ENCODE results near the gene PRTN3. TPM values are rescaled to one million over a fixed set of nuclear protein-coding genes. Genes with fewer than 3 reads are reported as not detected.

Gene PRTN3
- total RNA-seq, 1 donor from 2014 or later, result not detected

GRCh38 chr19:892243-892893 lies 51.6 kb downstream of the PRTN3 start:
- H3K9me3 ChIP-seq, result no peaks in the 10 kb centered on the region
- DNase-seq (no peak), ATAC-seq (peak; percentile 14 to 18)
- H3K27ac ChIP-seq, result peak overlapping the region; percentile 94
- peak overlapping the region; percentile 81 for H3K4me3 ChIP-seq
- TF ChIP-seq CTCF (IDR thresholded peaks at IDR 0.05), result no peak
- no peaks in the 10 kb centered on the region for H3K27me3 ChIP-seq (ENCODE audit: low read depth)
- peaks cover 41% of the 10 kb centered on the region for H3K36me3 ChIP-seq
- peaks cover 12% of the 10 kb centered on the region for H3K4me1 ChIP-seq
- intact Hi-C loops (cut with DNase I), result no loop called here

GRCh38 chr19:892894-893689 lies 52.3 kb downstream of the PRTN3 start, which contains the start of the genes MED16 and RNU6-9:
TSS of gene MED16 (minus strand) at chr19:893187. CDS start at chr19:891131, 2,056 bp downstream.
TSS of gene RNU6-9 (plus strand) at chr19:893484.
- no peaks in the 10 kb centered on the region for H3K27me3 ChIP-seq (ENCODE audit: low read depth)
- intact Hi-C loops (cut with DNase I), result no loop called here
- H3K27ac ChIP-seq, result peak within 1 kb of the TSS; percentile 94
- DNase-seq (peak; percentile 95), ATAC-seq (peak; percentile 95 to 96)
- peaks cover 12% of the 10 kb centered on the region for H3K4me1 ChIP-seq
- H3K4me3 ChIP-seq, result peak within 1 kb of the TSS; percentile 81
- TF ChIP-seq CTCF (IDR thresholded peaks at IDR 0.05), result no peak
- H3K9me3 ChIP-seq, result no peaks in the 10 kb centered on the region
- peaks cover 39% of the 10 kb centered on the region for H3K36me3 ChIP-seq

- intact Hi-C loops (cut with DNase I), result no loop called here
- peaks cover 12% of the 10 kb centered on the region for H3K4me1 ChIP-seq
- no peaks in the 10 kb centered on the region for H3K9me3 ChIP-seq
- H3K27me3 ChIP-seq (ENCODE audit: low read depth), result no peaks in the 10 kb centered on the region
- ATAC-seq, result no peak
- no peak overlapping the region for H3K27ac ChIP-seq
- H3K36me3 ChIP-seq, result peaks cover 34% of the 10 kb centered on the region
- TF ChIP-seq CTCF (IDR thresholded peaks at IDR 0.05), result no peak
- no peak for DNase-seq
- H3K4me3 ChIP-seq, result no peak overlapping the region
These were observed 55.6 kb downstream of the PRTN3 start for GRCh38 chr19:896434-896833.

GRCh38 chr19:896999-897398 lies 56.2 kb downstream of the PRTN3 start:
- Histone ChIP-seq H3K4me1 (peaks cover 9% of the 10 kb centered on the region), H3K4me3 (no peak overlapping the region), H3K27ac (no peak overlapping the region), H3K36me3 (peaks cover 40% of the 10 kb centered on the region), H3K9me3 (no peaks in the 10 kb centered on the region), H3K27me3 (ENCODE audit: low read depth) (no peaks in the 10 kb centered on the region)
- ATAC-seq (no peak), DNase-seq (no peak)
- intact Hi-C loops (cut with DNase I), result no loop called here
- no peak for TF ChIP-seq CTCF (IDR thresholded peaks at IDR 0.05)

- peaks cover 42% of the 10 kb centered on the region for H3K36me3 ChIP-seq
- H3K27ac ChIP-seq, result no peak overlapping the region
- no peak for TF ChIP-seq CTCF (IDR thresholded peaks at IDR 0.05)
- ATAC-seq (no peak), DNase-seq (no peak)
- intact Hi-C loops (cut with DNase I), result no loop called here
- no peaks in the 10 kb centered on the region for H3K27me3 ChIP-seq (ENCODE audit: low read depth)
- peaks cover 6% of the 10 kb centered on the region for H3K4me1 ChIP-seq
- H3K4me3 ChIP-seq, result no peak overlapping the region
- H3K9me3 ChIP-seq, result no peaks in the 10 kb centered on the region
These were observed 56.7 kb downstream of the PRTN3 start for GRCh38 chr19:897442-898039.

Small RNA genes within 50 kb of the gene (microRNA-seq; reads per million reads assigned to microRNA genes)
- gene MIR3187 (ENCODE audit: borderline number of aligned reads) (3.0 reads per million), gene MIR4745 (ENCODE audit: borderline number of aligned reads) (1.5 reads per million)

Other genes with a start within 250 kb of the PRTN3 start
- 42.5 TPM for gene POLRMT, start 207.5 kb upstream of the PRTN3 start, total RNA-seq
- 0.65 TPM for gene FGF22, start 201.1 kb upstream of the PRTN3 start, total RNA-seq
- 27.0 TPM for gene RNF126, start 177.8 kb upstream of the PRTN3 start, total RNA-seq
- 48.0 TPM for gene FSTL3, start 164.6 kb upstream of the PRTN3 start, total RNA-seq
- not detected for gene PRSS57, start 145.5 kb upstream of the PRTN3 start, total RNA-seq
- gene PALM, start 132.1 kb upstream of the PRTN3 start, total RNA-seq, result 37.0 TPM
- 8.9 TPM for gene MISP, start 89.9 kb upstream of the PRTN3 start, total RNA-seq
- gene PTBP1, start 43.5 kb upstream of the PRTN3 start, total RNA-seq, result 254 TPM
- gene PLPPR3, start 19.0 kb upstream of the PRTN3 start, total RNA-seq, result 2.1 TPM
- gene AZU1, start 13.2 kb upstream of the PRTN3 start, total RNA-seq, result 1.7 TPM
- gene ELANE, start 11.3 kb downstream of the PRTN3 start, total RNA-seq, result 0.97 TPM
- 282 TPM for gene CFD, start 18.7 kb downstream of the PRTN3 start, total RNA-seq
- 46.1 TPM for gene MED16, start 52.2 kb downstream of the PRTN3 start, total RNA-seq
- gene RNU6-9, start 52.5 kb downstream of the PRTN3 start, total RNA-seq, result not detected
- 46.0 TPM for gene R3HDM4, start 72.2 kb downstream of the PRTN3 start, total RNA-seq
- not detected for gene KISS1R, start 76.3 kb downstream of the PRTN3 start, total RNA-seq
- gene ARID3A, start 85.0 kb downstream of the PRTN3 start, total RNA-seq, result 16.9 TPM
- 29.2 TPM for gene WDR18, start 143.3 kb downstream of the PRTN3 start, total RNA-seq
- 3.0 TPM for gene GRIN3B, start 159.4 kb downstream of the PRTN3 start, total RNA-seq
- 159 TPM for gene TMEM259, start 180.1 kb downstream of the PRTN3 start, total RNA-seq
- not detected for gene RNU6-2, start 180.5 kb downstream of the PRTN3 start, total RNA-seq
- gene CNN2, start 185.6 kb downstream of the PRTN3 start, total RNA-seq, result 158 TPM
- gene ABCA7, start 199.1 kb downstream of the PRTN3 start, total RNA-seq, result 53.3 TPM
- gene ARHGAP45, start 226.2 kb downstream of the PRTN3 start, total RNA-seq, result 83.5 TPM

Measured in lower lobe of right lung (tissue), 2 donors.